Cardiac fibroblast (primary cell): Measurements from ENCODE around the gene TMEM178B.

Experiments used
- DNase-seq, 2 donors: peaks; one replicate each; pipeline versions ENCODE4 v3.0.0 to v3.0.0-alpha.2; 2010; ENCODE audit warnings: low read depth in 2 of 2
- H3K4me3 ChIP-seq, 2 donors: replicated peaks in 1 of 2; 1 replicate in 1 of 2; 2 replicates in 1 of 2; pipeline ENCODE4 v1.5.1; 2011; ENCODE audit warnings: low read depth in 2 of 2, low read length in 2 of 2, mild to moderate bottlenecking in 2 of 2, moderate library complexity in 1 of 2
- CTCF ChIP-seq: IDR thresholded peaks from one replicate; pipeline ENCODE4 v1.5.1; 2011; ENCODE audit warnings: low read depth, mild to moderate bottlenecking, low read length, inconsistent platforms

Gene TMEM178B

GRCh38 chr7:141511316-141511675, 437.4 kb downstream of the TMEM178B start:
- H3K4me3 ChIP-seq = no peak overlapping the region
- no peak for DNase-seq
- TF ChIP-seq CTCF = no peak

- TF ChIP-seq CTCF = no peak
- peak in 1 of 2 donors; percentile 0 for DNase-seq
- no peak overlapping the region for H3K4me3 ChIP-seq
Measured at GRCh38 chr7:141511676-141512396, 438.0 kb downstream of the TMEM178B start.

GRCh38 chr7:141512597-141512996, 438.7 kb downstream of the TMEM178B start:
- DNase-seq = no peak
- H3K4me3 ChIP-seq = no peak overlapping the region
- no peak for TF ChIP-seq CTCF

- no peak for TF ChIP-seq CTCF
- no peak overlapping the region for H3K4me3 ChIP-seq
- no peak for DNase-seq
Measured at GRCh38 chr7:141513720-141514119, 439.9 kb downstream of the TMEM178B start.

GRCh38 chr7:141515941-141516340, 442.1 kb downstream of the TMEM178B start:
- no peak for TF ChIP-seq CTCF
- no peak for DNase-seq
- no peak overlapping the region for H3K4me3 ChIP-seq

GRCh38 chr7:141519623-141520022, 445.8 kb downstream of the TMEM178B start:
- no peak for TF ChIP-seq CTCF
- no peak overlapping the region for H3K4me3 ChIP-seq
- no peak for DNase-seq
